Type B pancreatic cell (in vitro differentiated cells): ENCODE measurements around the gene CYP4A22. TPM values are rescaled to one million over a fixed set of nuclear protein-coding genes. Genes with fewer than 3 reads are reported as not detected.

ENCODE experiments used
- DNase-seq: peaks from one replicate; pipeline ENCODE4 v3.0.0; 2021; ENCODE audit warnings: mixed read lengths; ENCODE audit not compliant: unreplicated experiment; ENCODE audit errors: extremely low spot score
- H3K27ac Mint-ChIP-seq: 2 replicates; pipeline ENCODE4 v1.8.0; 2021; ENCODE audit warnings: mild to moderate bottlenecking, mixed read lengths
- H3K27me3 Mint-ChIP-seq: 2 replicates; pipeline ENCODE4 v1.8.0; 2021; ENCODE audit warnings: mixed read lengths
- H3K36me3 Mint-ChIP-seq: 2 replicates; pipeline ENCODE4 v1.8.0; 2021; ENCODE audit warnings: mixed read lengths
- H3K4me1 Mint-ChIP-seq: one replicate; pipeline ENCODE4 v1.8.0; 2021; ENCODE audit warnings: mixed read lengths; ENCODE audit not compliant: unreplicated experiment
- H3K4me3 Mint-ChIP-seq: 2 replicates; pipeline ENCODE4 v1.8.0; 2021; ENCODE audit warnings: mild to moderate bottlenecking, mixed read lengths
- H3K9me3 Mint-ChIP-seq: 2 replicates; pipeline ENCODE4 v1.8.0; 2021; ENCODE audit warnings: mixed read lengths
- total RNA-seq: library from RNA; stranded (reverse); gene quantifications from 2 replicates; pipeline ENCODE4 v1.2.1, GENCODE V29; 2021; ENCODE audit warnings: low replicate concordance
- TF ChIP-seq, protein P1 (sequence below): fragments of 200-600 bp; sonication (generic); conservative IDR thresholded peaks from 2 replicates; pipeline ENCODE4 v1.5.0; 2021; ENCODE audit warnings: antibody characterized with exemption, mild to moderate bottlenecking

Gene CYP4A22
- total RNA-seq, 1 donor from 2014 or later = not detected

DNA sequence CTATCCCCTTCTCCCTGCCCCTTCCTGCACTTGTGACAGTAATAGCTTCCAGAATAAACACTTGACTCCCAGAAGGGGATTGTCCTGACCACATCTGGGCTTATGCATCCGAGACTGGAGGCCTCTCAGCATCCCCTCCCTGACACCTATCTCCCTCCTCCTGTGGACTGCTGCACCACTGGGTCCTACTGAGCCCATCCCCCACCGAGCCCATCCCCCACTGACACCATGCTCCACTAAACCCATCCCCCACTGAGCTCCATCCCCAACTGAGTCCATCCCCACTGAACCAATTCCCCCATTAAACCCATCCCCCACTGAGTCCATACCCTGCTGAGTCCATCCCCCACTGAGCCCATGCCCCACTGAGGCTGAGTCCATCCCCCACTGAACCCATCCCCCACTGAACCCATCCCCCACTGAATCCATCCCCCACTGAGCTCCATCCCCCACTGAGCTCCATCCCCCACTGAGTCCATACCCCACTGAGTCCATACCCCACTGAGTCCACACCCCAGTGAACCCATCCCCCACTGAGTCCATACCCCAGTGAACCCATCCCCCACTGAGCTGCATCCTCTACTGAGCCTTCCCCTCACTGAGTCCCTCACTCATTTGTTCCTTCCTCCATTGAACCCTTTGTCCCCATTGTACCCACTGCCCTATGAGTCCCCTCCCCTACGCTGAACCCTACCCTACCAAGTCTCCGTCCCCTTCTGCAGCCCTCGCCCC lies 47.0 kb downstream of the CYP4A22 start:
- TF ChIP-seq, protein P1, sequence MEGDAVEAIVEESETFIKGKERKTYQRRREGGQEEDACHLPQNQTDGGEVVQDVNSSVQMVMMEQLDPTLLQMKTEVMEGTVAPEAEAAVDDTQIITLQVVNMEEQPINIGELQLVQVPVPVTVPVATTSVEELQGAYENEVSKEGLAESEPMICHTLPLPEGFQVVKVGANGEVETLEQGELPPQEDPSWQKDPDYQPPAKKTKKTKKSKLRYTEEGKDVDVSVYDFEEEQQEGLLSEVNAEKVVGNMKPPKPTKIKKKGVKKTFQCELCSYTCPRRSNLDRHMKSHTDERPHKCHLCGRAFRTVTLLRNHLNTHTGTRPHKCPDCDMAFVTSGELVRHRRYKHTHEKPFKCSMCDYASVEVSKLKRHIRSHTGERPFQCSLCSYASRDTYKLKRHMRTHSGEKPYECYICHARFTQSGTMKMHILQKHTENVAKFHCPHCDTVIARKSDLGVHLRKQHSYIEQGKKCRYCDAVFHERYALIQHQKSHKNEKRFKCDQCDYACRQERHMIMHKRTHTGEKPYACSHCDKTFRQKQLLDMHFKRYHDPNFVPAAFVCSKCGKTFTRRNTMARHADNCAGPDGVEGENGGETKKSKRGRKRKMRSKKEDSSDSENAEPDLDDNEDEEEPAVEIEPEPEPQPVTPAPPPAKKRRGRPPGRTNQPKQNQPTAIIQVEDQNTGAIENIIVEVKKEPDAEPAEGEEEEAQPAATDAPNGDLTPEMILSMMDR = no peak
- Mint-ChIP-seq H3K27ac (no peak overlapping the region), H3K27me3 (peaks cover 32% of the 10 kb centered on the region), H3K9me3 (no peaks in the 10 kb centered on the region), H3K4me3 (no peak overlapping the region), H3K36me3 (no peaks in the 10 kb centered on the region), H3K4me1 (peaks cover 5% of the 10 kb centered on the region)
- no peak for DNase-seq

DNA sequence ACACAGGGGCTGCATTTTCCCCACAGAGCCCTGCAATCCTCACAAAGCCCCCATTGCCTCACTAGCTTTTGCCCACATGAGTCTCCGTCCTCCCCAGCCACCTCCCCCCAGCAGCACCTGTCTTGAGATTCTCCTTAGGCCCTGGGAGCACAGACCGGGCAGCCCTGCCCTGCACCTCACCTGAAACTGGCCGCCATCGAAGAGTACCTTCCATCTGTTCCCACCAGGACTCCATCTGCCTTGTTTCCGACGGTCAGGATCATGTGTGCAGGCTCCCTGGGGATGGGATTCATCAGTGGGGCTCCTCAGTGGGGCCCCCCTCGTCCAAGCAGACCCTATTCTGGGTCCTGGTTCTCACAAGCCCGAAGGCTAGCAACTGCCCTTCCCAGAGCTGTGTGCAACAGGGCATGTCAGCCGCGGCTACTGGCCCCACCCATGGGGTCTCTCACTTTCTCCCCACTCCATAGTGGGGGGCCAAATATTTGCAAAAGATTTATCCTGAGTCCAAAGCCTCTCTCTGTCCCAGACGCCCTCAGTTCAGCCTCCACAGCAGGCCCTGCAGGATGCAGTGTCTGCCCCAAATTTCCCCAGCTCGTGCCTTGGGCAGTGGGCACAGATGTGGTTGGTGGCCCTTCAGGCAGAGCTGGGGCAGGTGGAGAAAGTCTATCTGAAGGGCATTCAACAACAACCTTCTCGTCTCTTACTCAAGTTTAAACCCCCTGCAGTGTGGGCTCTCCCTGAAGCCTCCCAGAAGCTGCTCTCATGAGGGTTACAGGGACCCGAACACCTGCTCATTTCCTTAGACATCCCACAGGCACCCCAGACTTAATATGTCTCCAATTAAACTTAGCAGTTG lies 47.8 kb downstream of the CYP4A22 start:
- TF ChIP-seq, protein P1 = no peak
- H3K4me3 Mint-ChIP-seq = no peak overlapping the region
- H3K36me3 Mint-ChIP-seq = no peaks in the 10 kb centered on the region
- H3K4me1 Mint-ChIP-seq = no peaks in the 10 kb centered on the region
- H3K27ac Mint-ChIP-seq = no peak overlapping the region
- no peaks in the 10 kb centered on the region for H3K9me3 Mint-ChIP-seq
- H3K27me3 Mint-ChIP-seq = peaks cover 27% of the 10 kb centered on the region
- peak; percentile 55 for DNase-seq

DNA sequence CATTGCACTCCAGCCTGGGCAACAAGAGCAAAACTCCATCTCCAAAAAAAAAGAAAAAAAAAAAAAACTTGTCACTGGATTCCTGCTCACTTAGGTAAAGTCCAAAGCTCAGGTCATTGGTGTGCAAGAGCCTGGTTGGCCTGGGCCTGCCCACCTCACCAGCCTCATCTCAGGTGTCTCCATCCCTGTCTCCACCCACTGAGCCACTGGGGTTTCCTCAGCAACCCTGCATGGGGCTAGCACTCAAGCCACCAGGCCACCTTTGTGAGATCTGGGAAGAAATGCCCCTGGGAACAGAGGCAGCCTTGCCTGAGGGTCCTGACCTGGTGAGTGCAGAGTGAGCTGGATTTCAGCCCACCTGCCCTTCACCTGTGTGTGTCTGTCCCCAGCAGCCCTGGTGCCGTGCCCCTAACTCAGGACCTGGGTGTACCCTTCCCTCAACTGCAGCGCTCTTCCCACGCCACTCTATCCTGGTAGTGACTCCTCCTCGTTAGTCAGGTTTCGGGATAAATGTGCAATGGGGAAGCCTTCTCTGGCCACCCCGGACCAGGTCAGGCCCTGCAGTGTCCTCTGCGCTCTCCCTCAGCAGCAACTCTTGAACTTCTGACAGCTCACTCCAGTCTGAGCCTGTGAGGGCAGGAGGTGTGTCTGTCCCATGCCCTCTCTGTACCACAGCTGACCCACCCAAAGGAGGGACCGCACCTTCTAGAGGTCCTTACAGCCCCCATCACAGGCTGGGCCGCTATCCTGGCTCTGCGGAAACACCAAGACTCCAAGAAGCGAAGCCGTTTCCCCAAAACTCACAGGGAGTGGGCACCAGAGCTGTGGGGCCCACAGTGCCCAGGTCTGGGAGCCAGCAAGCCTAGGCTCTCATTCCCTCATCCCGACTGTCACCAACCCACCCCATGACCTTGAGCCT lies 49.3 kb downstream of the CYP4A22 start:
- Mint-ChIP-seq H3K27me3 (peaks cover 19% of the 10 kb centered on the region), H3K9me3 (no peaks in the 10 kb centered on the region), H3K4me3 (no peak overlapping the region), H3K4me1 (no peaks in the 10 kb centered on the region), H3K27ac (no peak overlapping the region), H3K36me3 (no peaks in the 10 kb centered on the region)
- peak; percentile 51 for DNase-seq
- TF ChIP-seq, protein P1 = no peak

DNA sequence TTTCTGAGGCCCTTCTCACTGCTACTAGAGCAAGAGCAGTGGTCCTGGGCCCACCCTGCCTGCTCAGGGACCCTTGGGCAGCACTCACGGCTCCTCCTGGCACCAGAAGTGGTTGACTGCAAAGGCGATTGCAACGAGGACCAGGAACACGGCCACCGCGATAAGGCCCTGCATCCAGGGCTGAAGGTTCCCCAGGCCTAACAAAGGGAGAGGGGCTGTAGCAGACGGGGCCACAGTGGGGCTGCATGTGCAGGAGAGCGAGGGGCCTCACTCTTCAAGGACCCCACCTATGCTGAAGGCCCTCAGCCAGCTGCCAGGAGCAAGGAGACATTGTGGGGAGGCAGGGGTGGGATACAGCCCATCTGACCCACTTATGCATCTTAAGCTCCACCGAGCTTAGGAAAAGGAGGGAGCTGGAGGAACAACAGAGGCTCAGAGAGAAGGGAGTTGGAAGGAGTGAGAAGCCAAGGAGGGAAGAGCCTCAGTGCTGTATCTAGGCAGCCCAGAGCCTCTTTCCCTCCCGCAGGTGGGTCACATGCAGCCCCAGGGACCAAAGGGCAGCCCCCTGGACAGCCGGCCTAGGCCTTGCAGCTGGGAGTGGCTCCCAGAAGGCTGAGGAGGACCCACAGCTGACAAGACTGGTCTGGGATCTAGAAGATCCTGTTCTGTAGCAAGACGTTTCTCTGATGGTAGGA lies 50.1 kb downstream of the CYP4A22 start:
- H3K27ac Mint-ChIP-seq = no peak overlapping the region
- no peaks in the 10 kb centered on the region for H3K4me1 Mint-ChIP-seq
- no peaks in the 10 kb centered on the region for H3K9me3 Mint-ChIP-seq
- TF ChIP-seq, protein P1 = no peak
- DNase-seq = peak; percentile 53
- H3K4me3 Mint-ChIP-seq = no peak overlapping the region
- H3K36me3 Mint-ChIP-seq = no peaks in the 10 kb centered on the region
- peaks cover 11% of the 10 kb centered on the region for H3K27me3 Mint-ChIP-seq

DNA sequence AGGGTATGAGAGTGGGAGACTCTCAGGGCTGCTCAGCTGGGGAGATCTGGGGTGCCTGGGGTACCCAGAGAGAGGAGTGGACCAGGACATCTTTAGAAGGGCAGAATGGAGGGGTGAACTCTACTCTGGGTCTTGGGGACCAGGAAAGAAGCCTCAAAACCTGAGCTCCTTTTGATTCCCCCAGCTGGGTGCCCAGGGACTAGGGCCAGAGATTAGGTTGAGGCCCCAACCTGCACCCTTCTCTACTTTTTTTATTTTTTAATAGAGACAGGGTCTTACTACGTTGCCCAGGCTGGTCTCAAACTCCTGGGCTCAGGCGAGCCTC lies 50.6 kb downstream of the CYP4A22 start:
- no peak overlapping the region for H3K27ac Mint-ChIP-seq
- no peaks in the 10 kb centered on the region for H3K9me3 Mint-ChIP-seq
- TF ChIP-seq, protein P1 = no peak
- H3K4me3 Mint-ChIP-seq = no peak overlapping the region
- peaks cover 13% of the 10 kb centered on the region for H3K27me3 Mint-ChIP-seq
- DNase-seq = peak; percentile 51
- peaks cover 3% of the 10 kb centered on the region for H3K4me1 Mint-ChIP-seq
- H3K36me3 Mint-ChIP-seq = no peaks in the 10 kb centered on the region
